IPS-20b (cell line): ENCODE results near the gene DENND4B.
"Not testable (repeated sequence)": the region's sequence is repeated elsewhere in the genome, so short reads cannot be mapped to it uniquely, and the experiment has no call there.

Experiments
- H3K27ac ChIP-seq: one replicate; pipeline ENCODE4 v1.5.1; 2013; ENCODE audit warnings: low read length
- H3K27me3 ChIP-seq: 2 replicates; pipeline ENCODE4 v1.6.1; 2013; ENCODE audit warnings: mild to moderate bottlenecking, low read length, inconsistent platforms; ENCODE audit not compliant: insufficient read depth
- H3K36me3 ChIP-seq: 2 replicates; pipeline ENCODE4 v1.6.1; 2013; ENCODE audit warnings: low read depth, mild to moderate bottlenecking, inconsistent platforms, low read length, moderate library complexity; ENCODE audit not compliant: insufficient read depth
- H3K4me1 ChIP-seq: 2 replicates; pipeline ENCODE4 v1.6.1; 2013; ENCODE audit warnings: mild to moderate bottlenecking, control low read depth, inconsistent platforms, low read length, moderate library complexity; ENCODE audit not compliant: insufficient read depth
- H3K4me3 ChIP-seq: 2 replicates; pipeline ENCODE4 v1.5.1; 2013; ENCODE audit warnings: mild to moderate bottlenecking, low read length, inconsistent platforms
- H3K9ac ChIP-seq: 2 replicates; pipeline ENCODE4 v1.6.1; 2013; ENCODE audit warnings: low read depth, mild to moderate bottlenecking, inconsistent platforms, low read length, moderate library complexity
- H3K9me3 ChIP-seq: 2 replicates; pipeline ENCODE4 v1.6.1; 2013; ENCODE audit warnings: mild to moderate bottlenecking, low read depth, low read length, inconsistent platforms; ENCODE audit not compliant: insufficient read depth

DENND4B gene

DNA sequence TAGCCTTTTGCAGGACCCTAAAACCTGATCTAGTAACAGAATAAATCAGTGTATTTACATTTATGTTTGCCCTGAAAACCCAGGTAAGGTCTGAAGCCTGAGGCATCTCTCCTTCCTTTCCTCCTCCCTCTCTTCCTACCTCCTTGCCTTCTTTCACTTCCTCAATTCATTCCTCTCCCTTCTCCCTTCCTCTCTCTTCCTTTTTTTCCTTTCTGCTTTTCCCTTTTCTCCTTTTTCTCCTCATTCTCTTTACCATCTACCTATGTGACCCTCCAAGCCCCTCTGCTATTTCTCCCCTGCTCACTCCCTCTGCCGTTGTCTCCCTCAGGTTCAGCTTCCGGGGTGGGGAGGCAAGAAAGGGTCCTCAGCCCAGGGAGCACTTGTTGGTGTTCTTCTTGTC lies 35.2 kb upstream of the DENND4B start:
- H3K9me3 ChIP-seq, H3K4me3 ChIP-seq, H3K9ac ChIP-seq, H3K4me1 ChIP-seq, H3K27ac ChIP-seq, H3K27me3 ChIP-seq: not testable (repeated sequence)
- peaks cover 48% of the 10 kb centered on the region for H3K36me3 ChIP-seq

DNA sequence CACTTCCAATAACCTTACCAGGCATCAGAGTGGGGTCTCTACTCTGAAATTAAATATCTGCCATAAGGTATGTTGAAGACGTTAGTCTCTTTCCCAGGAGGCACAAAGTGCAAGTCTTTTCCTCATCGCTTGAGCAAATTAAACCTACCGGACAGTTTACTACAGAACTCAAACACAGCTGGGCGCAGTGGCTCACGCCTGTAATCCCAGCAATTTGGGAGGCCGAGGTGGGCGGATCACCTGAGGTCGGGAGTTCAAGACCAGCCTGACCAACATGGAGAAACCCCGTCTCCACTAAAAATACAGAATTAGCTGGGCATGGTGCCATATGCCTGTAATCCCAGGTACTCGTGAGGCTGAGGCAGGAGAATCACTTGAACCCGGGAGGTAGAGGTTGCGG lies 32.6 kb upstream of the DENND4B start:
- not testable (repeated sequence) for H3K27ac ChIP-seq, H3K4me3 ChIP-seq, H3K9ac ChIP-seq, H3K27me3 ChIP-seq, H3K9me3 ChIP-seq, H3K4me1 ChIP-seq
- H3K36me3 ChIP-seq = peaks cover 59% of the 10 kb centered on the region

DNA sequence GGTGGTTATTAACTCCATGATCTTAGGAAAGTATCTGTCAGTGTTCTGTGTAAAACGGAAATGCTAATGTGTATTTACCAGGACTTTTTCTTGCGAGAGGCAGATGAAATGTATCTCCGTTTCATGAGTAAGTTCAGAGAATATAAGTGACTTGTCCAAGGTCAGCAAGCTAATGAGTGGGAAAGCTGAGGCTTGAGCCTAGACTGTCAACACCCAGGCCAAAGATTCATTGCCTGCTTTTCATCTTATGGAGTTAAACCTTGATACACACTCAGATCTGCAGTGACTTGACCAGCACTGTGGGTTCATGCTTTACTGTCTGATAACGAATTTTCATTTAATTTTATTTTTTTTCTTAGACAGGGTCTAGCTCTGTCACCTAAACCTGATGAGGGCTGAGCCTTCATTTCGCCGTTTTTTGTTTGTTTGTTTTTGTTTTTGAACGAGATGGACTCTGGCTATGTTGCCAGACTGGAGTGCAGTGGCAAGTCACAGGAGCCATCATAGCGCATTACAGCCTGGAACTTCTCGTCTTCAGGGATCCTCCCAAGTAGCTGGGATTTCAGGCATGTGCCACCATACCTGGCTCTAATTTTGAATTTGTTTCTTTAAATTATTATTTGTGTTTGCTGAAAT lies 31.9 kb upstream of the DENND4B start:
- Histone ChIP-seq H3K27me3 (no peaks in the 10 kb centered on the region), H3K9me3 (no peaks in the 10 kb centered on the region), H3K36me3 (peaks cover 59% of the 10 kb centered on the region), H3K27ac (no peak overlapping the region), H3K4me3 (peak overlapping the region; percentile 85), H3K9ac (peak overlapping the region; percentile 90; the same call in 1 of the 2 replicates), H3K4me1 (no peaks in the 10 kb centered on the region; the same call in 1 of the 2 replicates)

DNA sequence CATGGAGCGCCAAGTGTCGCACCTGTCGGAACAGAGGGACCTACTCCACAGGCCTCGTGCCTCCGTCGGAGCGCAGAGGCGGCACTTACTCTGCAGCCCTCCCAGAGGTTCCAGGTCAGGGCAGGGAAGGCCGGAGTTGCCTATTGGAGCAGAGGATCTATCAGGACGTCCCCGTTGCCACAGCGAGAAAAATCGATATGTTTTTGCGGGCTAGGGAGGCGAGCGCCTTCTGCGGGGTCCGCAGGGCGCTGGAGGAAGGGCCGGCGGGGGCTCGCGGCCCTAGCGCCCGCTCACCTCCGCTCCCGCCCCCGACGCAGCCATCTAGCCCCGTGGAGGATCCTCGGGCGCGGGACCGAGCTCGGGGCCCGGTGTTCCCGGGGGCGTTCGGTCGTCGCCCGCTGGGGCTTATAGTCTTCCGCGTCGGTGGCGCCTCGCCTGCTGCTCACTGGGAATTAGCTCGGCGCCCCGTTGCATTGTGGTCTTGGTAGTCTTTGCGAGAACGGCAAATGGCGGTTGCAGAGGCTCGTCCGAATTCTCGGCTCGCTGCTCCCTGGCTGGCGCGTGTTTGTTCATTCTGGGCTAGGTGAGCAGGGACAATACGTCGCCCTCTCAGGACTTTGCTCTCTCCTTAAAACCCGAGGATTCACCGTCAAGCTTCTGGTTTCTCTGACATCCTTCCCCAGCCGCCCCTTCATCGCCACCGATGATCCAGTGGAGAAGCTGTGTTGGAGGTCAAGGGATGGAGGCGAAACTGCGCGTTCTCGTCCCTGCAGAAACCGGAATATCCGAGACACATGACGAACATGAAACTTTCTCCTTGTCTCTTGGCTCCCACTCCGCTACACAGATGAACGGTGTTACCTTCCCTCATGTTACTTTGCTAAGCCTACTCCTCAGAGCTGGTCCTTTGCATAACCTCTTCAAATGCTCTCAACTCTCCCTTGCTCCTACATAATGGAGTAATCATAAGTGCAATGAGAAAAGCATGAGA lies 31.0 kb upstream of the DENND4B start, which contains the start of gene JTB:
JTB (minus strand) TSS at position 425 of the 991 bp plus-strand sequence; CDS start at position 3, 422 bp downstream.
- H3K9ac ChIP-seq = peak within 1 kb of the TSS; percentile 90
- H3K4me3 ChIP-seq = peak within 1 kb of the TSS; percentile 85
- peak within 1 kb of the TSS; percentile 11 for H3K27ac ChIP-seq
- no peaks in the 10 kb centered on the region; the same call in 1 of the 2 replicates for H3K4me1 ChIP-seq
- no peaks in the 10 kb centered on the region for H3K27me3 ChIP-seq
- no peaks in the 10 kb centered on the region for H3K9me3 ChIP-seq
- peaks cover 60% of the 10 kb centered on the region for H3K36me3 ChIP-seq

DNA sequence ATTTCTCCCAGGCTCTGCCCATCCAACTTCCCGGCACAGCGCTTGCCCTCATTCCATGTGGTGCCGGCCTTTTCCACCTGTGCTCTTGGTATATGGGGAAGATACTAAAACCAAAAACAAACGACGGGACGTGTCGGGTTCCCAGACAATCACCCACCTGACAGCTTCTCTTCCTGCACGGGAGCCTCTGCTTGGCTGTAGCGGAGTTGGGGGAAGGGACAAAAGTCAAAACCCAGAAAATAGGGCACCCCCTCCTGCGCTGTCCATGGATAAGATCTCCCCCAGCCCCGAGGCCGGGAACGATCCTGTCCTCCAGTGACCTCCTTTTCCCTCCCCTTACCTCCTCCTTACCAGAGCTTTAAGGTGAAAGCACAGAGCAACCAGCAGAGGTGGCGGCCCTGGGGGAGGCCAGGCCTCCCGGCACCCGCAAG lies 30.3 kb upstream of the DENND4B start:
- Histone ChIP-seq H3K27ac (peak overlapping the region; percentile 11), H3K4me1 (no peaks in the 10 kb centered on the region; the same call in 1 of the 2 replicates), H3K9ac (peak overlapping the region; percentile 90), H3K36me3 (peaks cover 53% of the 10 kb centered on the region), H3K4me3 (peak overlapping the region; percentile 85), H3K9me3 (no peaks in the 10 kb centered on the region), H3K27me3 (no peaks in the 10 kb centered on the region)

DNA sequence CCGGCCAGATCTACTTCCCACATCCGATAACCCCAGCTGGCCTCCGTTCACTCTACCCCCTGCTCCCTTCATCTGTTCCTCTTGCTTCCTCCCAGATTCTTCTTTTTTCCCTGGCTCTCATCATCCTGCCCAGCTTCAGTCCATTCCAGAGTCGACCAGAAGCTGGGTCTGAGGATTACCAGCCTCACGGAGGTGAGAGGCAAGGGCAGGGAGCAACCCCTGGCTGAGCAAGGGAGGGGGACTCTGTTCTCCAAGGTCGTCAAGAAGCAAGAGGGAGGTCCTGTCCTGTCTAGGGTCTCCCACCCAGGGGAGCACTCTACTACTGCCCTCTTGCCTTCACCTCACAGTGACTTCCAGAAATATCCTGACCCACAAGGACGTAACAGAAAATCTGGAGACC lies 27.0 kb upstream of the DENND4B start:
- Histone ChIP-seq H3K4me3 (no peak overlapping the region), H3K9ac (no peak overlapping the region), H3K27ac (no peak overlapping the region), H3K4me1 (no peaks in the 10 kb centered on the region; the same call in 1 of the 2 replicates), H3K27me3 (no peaks in the 10 kb centered on the region), H3K36me3 (peaks cover 33% of the 10 kb centered on the region), H3K9me3 (no peaks in the 10 kb centered on the region)

DNA sequence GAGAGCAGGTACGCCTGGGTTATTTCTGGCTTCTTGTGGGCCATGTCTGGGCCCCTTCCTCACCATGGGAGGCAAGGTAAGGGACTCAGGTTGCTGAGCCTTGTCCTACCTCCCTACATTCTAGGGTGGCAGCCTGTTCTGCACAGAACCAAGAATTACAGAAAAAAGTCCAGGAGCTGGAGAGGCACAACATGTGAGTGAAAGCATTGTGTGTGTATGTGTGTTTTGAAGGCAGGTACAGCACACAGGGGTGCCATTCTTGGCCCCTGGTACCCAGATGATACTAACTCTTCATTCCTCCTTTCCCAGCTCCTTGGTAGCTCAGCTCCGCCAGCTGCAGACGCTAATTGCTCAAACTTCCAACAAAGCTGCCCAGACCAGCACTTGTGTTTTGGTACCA lies 26.6 kb upstream of the DENND4B start:
- no peaks in the 10 kb centered on the region for H3K9me3 ChIP-seq
- H3K27me3 ChIP-seq = no peaks in the 10 kb centered on the region
- H3K36me3 ChIP-seq = peaks cover 32% of the 10 kb centered on the region
- no peaks in the 10 kb centered on the region; the same call in 1 of the 2 replicates for H3K4me1 ChIP-seq
- no peak overlapping the region for H3K9ac ChIP-seq
- H3K27ac ChIP-seq = no peak overlapping the region
- no peak overlapping the region for H3K4me3 ChIP-seq

DNA sequence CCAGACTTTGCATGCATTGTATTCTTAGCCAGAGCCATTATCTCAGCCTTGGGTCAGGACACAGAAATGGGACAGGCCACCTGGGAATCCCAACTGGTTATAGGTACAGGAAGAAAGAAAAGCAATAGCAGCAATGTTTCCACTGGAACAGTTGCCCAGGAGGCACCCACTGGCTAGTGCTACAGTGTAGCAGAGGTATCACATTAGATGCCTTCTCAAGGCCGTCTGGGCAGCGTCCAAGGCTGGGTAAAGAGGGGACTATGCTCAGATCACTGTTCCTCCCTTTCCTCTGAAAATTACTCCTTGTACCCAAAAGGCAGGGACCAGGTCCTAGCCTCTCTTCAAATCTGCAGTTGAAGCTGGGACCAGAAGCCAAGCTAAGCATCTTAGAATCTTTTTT lies 23.8 kb upstream of the DENND4B start:
- Histone ChIP-seq H3K4me1 (peaks cover 8% of the 10 kb centered on the region; the same call in 1 of the 2 replicates), H3K4me3 (no peak overlapping the region), H3K36me3 (peaks cover 26% of the 10 kb centered on the region), H3K9me3 (no peaks in the 10 kb centered on the region), H3K9ac (no peak overlapping the region), H3K27me3 (no peaks in the 10 kb centered on the region), H3K27ac (no peak overlapping the region)

DNA sequence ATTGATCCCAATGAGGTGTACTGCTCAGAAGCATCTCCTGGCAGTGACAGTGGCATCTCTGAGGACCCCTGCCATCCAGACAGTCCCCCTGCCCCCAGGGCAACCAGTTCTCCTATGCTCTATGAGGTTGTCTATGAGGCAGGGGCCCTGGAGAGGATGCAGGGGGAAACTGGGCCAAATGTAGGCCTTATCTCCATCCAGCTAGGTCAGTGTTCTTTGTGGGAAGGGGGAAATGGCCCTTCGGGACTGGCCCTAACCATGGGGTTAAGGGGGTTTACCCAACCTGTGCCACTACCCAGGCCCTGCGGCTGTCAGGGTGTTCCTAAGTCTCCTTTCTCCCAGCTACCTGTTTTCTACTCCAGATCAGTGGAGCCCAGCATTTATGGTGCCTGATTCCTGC lies 22.5 kb upstream of the DENND4B start:
- H3K4me3 ChIP-seq = peak overlapping the region; percentile 93; the same call in 1 of the 2 replicates
- no peaks in the 10 kb centered on the region for H3K27me3 ChIP-seq
- peak overlapping the region; percentile 97; the same call in 1 of the 2 replicates for H3K9ac ChIP-seq
- H3K9me3 ChIP-seq = no peaks in the 10 kb centered on the region
- H3K27ac ChIP-seq = no peak overlapping the region
- H3K36me3 ChIP-seq = peaks cover 14% of the 10 kb centered on the region
- H3K4me1 ChIP-seq = peaks cover 8% of the 10 kb centered on the region; the same call in 1 of the 2 replicates

DNA sequence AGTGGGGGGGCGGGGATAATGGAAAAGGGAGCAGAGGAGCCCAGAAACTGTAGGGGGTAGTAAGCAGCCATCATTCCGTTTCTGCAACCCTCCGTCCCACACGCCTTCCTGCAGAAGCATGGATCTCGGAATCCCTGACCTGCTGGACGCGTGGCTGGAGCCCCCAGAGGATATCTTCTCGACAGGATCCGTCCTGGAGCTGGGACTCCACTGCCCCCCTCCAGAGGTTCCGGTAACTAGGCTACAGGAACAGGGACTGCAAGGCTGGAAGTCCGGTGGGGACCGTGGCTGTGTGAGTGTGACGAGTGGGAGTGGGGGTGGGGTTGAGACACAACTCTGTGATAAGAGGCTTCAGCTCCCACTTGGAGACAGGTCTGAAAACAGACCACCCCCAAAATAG lies 21.9 kb upstream of the DENND4B start:
- peak overlapping the region; percentile 98 for H3K27ac ChIP-seq
- no peaks in the 10 kb centered on the region for H3K9me3 ChIP-seq
- H3K4me3 ChIP-seq = peak overlapping the region; percentile 93
- H3K36me3 ChIP-seq = peaks cover 9% of the 10 kb centered on the region; the same call in 1 of the 2 replicates
- no peaks in the 10 kb centered on the region for H3K27me3 ChIP-seq
- peak overlapping the region; percentile 97 for H3K9ac ChIP-seq
- peaks cover 8% of the 10 kb centered on the region; the same call in 1 of the 2 replicates for H3K4me1 ChIP-seq

DNA sequence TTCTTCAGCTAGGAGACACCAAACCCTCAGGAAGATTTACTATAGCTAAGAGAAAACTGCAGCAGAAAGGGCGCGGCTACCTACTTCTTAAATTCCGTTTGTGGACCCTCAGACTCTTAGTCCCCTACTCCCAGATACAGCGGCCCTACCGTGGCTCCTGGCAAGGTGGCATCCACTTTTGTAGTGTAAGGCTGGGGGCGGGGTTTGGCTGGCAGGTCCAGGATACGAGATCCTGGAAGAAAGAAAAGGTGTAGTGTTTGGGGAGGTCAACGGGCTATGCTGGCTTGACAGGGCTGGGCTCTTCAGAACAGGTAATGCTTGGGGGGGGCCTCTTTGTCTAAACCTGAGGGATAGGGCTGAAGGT lies 21.5 kb upstream of the DENND4B start:
- peaks cover 8% of the 10 kb centered on the region; the same call in 1 of the 2 replicates for H3K4me1 ChIP-seq

More for the DNA sequence above, 21.5 kb upstream of the DENND4B start:
- Histone ChIP-seq H3K27me3 (no peaks in the 10 kb centered on the region), H3K9me3 (no peaks in the 10 kb centered on the region), H3K9ac (peak overlapping the region; percentile 97), H3K4me3 (peak overlapping the region; percentile 93), H3K27ac (peak overlapping the region; percentile 98), H3K36me3 (peaks cover 4% of the 10 kb centered on the region; the same call in 1 of the 2 replicates)
